Activated naive CD4-positive, alpha-beta T cell treated with Interleukin-2 at 50 U/mL for 16 hours (primary cell): Measurements from ENCODE around the gene EXOSC5.

Experiments used
- DNase-seq: peaks from one replicate; pipeline ENCODE4 v3.0.0-alpha.2; 2020

Gene EXOSC5

GRCh38 chr19:41339936-41340335 lies 57.2 kb downstream of the EXOSC5 start:
- DNase-seq = no peak
